Measurements from ENCODE around the gene NPTN. TPM values are rescaled to one million over a fixed set of nuclear protein-coding genes. Genes with fewer than 3 reads are reported as not detected.

Gene NPTN
- polyA plus RNA-seq = 27.1 TPM

DNA sequence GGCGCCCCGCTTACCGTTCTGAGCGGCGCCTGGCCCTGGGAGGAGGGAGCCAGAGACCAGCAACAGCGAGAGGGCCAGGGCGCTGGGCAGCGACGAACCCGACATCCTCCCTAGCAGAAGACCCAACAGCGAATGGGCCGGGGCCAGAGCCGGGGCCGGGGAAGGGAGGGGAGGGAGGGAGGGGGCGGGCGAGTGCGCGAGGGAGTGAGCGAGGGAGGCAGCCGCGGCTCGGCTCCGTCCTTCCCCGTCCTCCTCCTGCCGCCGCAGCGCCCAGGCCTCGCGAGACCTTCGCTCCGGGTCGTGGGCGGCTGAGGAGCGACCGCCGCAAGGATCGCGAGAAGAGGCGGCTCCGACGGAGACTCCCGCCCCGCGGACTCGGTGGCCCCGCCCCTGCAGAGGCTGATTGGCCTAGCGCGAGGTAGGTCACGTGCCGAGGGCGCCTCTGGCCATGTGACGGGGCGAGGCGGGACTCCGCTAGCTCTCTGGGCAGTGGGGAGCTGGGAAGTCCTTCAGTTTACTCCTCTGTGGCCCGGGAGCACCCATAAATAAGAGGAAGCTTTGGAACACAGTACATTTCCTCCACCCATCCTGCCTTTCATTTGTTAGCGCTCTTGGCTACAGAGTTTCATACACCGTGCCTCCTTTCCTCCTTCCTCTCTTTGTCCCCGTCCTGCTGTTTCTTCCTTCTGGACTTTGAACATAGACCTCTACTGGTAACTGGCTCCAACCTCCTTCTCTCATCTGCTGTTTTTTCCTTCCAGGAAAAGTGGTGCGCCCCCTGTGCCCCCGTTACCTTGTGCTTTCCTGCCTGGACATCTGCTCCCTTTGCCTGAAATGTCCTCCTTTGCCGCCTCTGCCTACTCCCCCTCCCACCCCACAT lies at the start of gene NPTN:
Gene NPTN, minus strand, starts transcription at position 279 of the 880 bp plus-strand sequence. Its CDS starts 174 bp downstream, at position 105.
- Mint-ChIP-seq H3K27me3 (peaks cover 6% of the 10 kb centered on the region), H3K4me1 (peaks cover 40 to 43% (median 40%) of the 10 kb centered on the region in 3 donors), H3K27ac (peak within 1 kb of the TSS; percentile 24 to 91 (median 26)), H3K9me3 (peaks cover 1 to 6% (median 2%) of the 10 kb centered on the region in 3 donors), H3K4me3 (peak within 1 kb of the TSS; percentile 82 to 97 (median 90)), H3K36me3 (no peaks in the 10 kb centered on the region)

GRCh38 chr15:73682600-73683090 lies 49.5 kb upstream of the NPTN start:
- Mint-ChIP-seq H3K9me3 (peaks cover 0 to 2% (median 0%) of the 10 kb centered on the region in 3 donors), H3K36me3 (peaks cover 2% of the 10 kb centered on the region), H3K27ac (no peak overlapping the region), H3K4me1 (peaks cover 0 to 3% (median 1%) of the 10 kb centered on the region in 3 donors), H3K27me3 (peaks cover 35% of the 10 kb centered on the region), H3K4me3 (no peak overlapping the region)

- Mint-ChIP-seq H3K9me3 (peaks cover 0 to 2% (median 0%) of the 10 kb centered on the region in 3 donors), H3K27me3 (peaks cover 35% of the 10 kb centered on the region), H3K4me3 (no peak overlapping the region), H3K36me3 (peaks cover 2% of the 10 kb centered on the region), H3K27ac (no peak overlapping the region), H3K4me1 (peaks cover 0 to 3% (median 1%) of the 10 kb centered on the region in 3 donors)
These were observed 48.8 kb upstream of the NPTN start for GRCh38 chr15:73681856-73682599.

DNA sequence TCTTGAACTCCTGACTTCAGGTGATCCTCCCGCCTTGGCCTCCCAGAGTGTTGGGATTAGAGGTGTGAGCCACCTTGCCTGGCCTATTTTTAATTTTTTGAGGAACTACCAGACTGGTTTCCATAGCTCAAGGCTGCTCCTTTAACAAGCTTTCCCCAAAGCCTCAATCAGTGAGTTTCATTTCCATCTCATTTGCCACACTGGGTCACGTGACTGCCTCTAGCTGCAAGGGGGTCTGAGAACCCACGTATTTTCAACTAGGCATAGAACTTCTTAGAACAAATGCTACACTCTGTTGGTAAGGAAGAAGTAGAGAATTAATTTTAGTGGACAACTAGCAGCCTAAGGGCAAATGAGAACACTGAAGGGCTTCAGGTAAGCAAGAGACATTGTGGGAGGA lies 47.9 kb upstream of the NPTN start:
- Mint-ChIP-seq H3K9me3 (peaks cover 0 to 2% (median 0%) of the 10 kb centered on the region in 3 donors), H3K36me3 (peaks cover 2% of the 10 kb centered on the region), H3K27ac (peak overlapping the region in 1 of 3 donors; percentile 70), H3K4me1 (peaks cover 0 to 3% (median 1%) of the 10 kb centered on the region in 3 donors), H3K27me3 (peaks cover 31% of the 10 kb centered on the region), H3K4me3 (no peak overlapping the region)

GRCh38 chr15:73680549-73680948 lies 47.4 kb upstream of the NPTN start:
- Mint-ChIP-seq H3K27me3 (peaks cover 28% of the 10 kb centered on the region), H3K27ac (no peak overlapping the region), H3K4me3 (no peak overlapping the region), H3K9me3 (peaks cover 0 to 2% (median 0%) of the 10 kb centered on the region in 3 donors), H3K4me1 (peaks cover 0 to 3% (median 1%) of the 10 kb centered on the region in 3 donors), H3K36me3 (peaks cover 2% of the 10 kb centered on the region)

- no peak overlapping the region for H3K4me3 Mint-ChIP-seq
- H3K36me3 Mint-ChIP-seq = peaks cover 2% of the 10 kb centered on the region
- no peak overlapping the region for H3K27ac Mint-ChIP-seq
- H3K9me3 Mint-ChIP-seq = peaks cover 0 to 2% (median 0%) of the 10 kb centered on the region in 3 donors
- H3K4me1 Mint-ChIP-seq = peaks cover 0 to 3% (median 1%) of the 10 kb centered on the region in 3 donors
- H3K27me3 Mint-ChIP-seq = peaks cover 23% of the 10 kb centered on the region
These were observed 46.8 kb upstream of the NPTN start for GRCh38 chr15:73679964-73680363.

DNA sequence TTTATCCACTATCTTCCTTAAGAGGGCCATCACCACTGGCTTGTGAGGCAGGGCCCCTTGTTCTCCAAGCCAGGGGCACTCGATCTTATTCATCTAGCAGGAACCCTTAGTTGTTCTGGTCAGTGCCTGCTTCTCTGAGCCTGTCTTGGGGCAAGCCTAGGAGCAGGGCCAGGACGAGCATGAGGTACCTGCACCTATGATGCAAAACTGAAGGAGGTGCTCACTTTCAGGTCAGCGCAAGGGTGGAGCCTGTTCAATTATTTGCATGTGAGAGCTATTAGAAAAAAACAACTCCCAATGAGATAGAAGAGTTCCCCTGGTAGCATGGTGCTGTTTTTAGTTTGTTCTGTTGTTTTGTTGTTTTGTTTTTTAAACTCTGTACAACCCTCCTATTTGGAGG lies 46.0 kb upstream of the NPTN start:
- H3K9me3 Mint-ChIP-seq = peaks cover 0 to 2% (median 0%) of the 10 kb centered on the region in 3 donors
- H3K27ac Mint-ChIP-seq = no peak overlapping the region
- peaks cover 2% of the 10 kb centered on the region for H3K36me3 Mint-ChIP-seq
- H3K4me1 Mint-ChIP-seq = peaks cover 0 to 3% (median 1%) of the 10 kb centered on the region in 3 donors
- peaks cover 20% of the 10 kb centered on the region for H3K27me3 Mint-ChIP-seq
- peak overlapping the region in 1 of 4 donors; percentile 31 for H3K4me3 Mint-ChIP-seq

GRCh38 chr15:73678498-73678897 lies 45.3 kb upstream of the NPTN start:
- peaks cover 2% of the 10 kb centered on the region for H3K36me3 Mint-ChIP-seq
- H3K4me3 Mint-ChIP-seq = no peak overlapping the region
- H3K9me3 Mint-ChIP-seq = peaks cover 0 to 2% (median 0%) of the 10 kb centered on the region in 3 donors
- peaks cover 0 to 2% (median 1%) of the 10 kb centered on the region in 3 donors for H3K4me1 Mint-ChIP-seq
- H3K27ac Mint-ChIP-seq = no peak overlapping the region
- H3K27me3 Mint-ChIP-seq = peaks cover 20% of the 10 kb centered on the region

DNA sequence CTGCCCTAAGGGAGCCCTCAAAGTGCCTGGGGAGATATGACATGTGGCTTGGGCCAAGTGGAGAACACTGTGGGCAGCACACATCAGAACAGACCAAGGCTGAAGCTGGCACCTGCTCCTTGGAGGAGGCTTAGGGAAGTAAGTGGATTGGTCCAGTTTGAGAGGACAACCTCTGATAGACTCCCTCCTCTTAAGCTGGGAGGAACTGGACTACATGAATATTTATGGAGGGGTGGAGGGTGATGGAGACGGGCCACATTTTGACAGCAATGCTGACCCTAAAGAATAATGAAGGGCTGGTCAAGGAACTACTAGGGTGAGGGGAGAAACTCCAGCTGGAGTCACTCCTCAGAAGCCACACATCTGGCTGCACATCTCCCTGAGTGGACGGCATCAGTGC lies 44.5 kb upstream of the NPTN start:
- no peak overlapping the region for H3K4me3 Mint-ChIP-seq
- H3K9me3 Mint-ChIP-seq = peaks cover 0 to 2% (median 0%) of the 10 kb centered on the region in 3 donors
- H3K36me3 Mint-ChIP-seq = no peaks in the 10 kb centered on the region
- H3K27ac Mint-ChIP-seq = no peak overlapping the region
- H3K4me1 Mint-ChIP-seq = peaks cover 0 to 2% (median 0%) of the 10 kb centered on the region in 3 donors
- H3K27me3 Mint-ChIP-seq = peaks cover 20% of the 10 kb centered on the region

DNA sequence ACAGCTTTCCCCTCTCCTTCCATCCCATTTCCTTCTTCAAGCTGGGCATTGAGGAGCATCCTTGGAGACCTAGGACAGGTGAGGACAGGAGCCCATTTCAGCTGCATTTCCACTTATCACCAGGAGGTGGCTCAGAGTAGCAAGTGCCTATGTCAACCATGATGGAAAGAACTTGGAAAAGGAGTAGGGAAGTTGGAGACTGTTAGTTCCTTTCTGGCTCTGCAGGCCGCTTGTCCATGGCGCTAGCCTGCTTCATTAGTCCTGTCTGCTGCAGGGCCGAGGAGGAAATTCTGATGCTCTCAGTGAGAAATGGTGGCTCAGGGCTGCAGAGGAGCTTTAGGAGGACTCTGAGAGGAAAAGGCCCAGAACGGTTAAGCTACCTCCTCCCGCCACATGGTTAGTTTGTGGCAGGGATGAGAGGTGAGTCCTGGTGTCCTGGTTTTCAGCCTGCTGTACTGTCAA lies 44.0 kb upstream of the NPTN start:
- Mint-ChIP-seq H3K4me1 (peaks cover 0 to 2% (median 0%) of the 10 kb centered on the region in 3 donors), H3K4me3 (no peak overlapping the region), H3K27ac (no peak overlapping the region), H3K36me3 (no peaks in the 10 kb centered on the region), H3K27me3 (peaks cover 20% of the 10 kb centered on the region), H3K9me3 (peaks cover 0 to 2% (median 0%) of the 10 kb centered on the region in 3 donors)

GRCh38 chr15:73674587-73674986 lies 41.4 kb upstream of the NPTN start:
- Mint-ChIP-seq H3K4me1 (no peaks in the 10 kb centered on the region), H3K27me3 (peaks cover 23% of the 10 kb centered on the region), H3K4me3 (no peak overlapping the region), H3K9me3 (peaks cover 0 to 2% (median 0%) of the 10 kb centered on the region in 3 donors), H3K36me3 (no peaks in the 10 kb centered on the region), H3K27ac (no peak overlapping the region)

- no peak overlapping the region for H3K27ac Mint-ChIP-seq
- H3K27me3 Mint-ChIP-seq = peaks cover 5% of the 10 kb centered on the region
- H3K4me1 Mint-ChIP-seq = no peaks in the 10 kb centered on the region
- H3K36me3 Mint-ChIP-seq = peaks cover 2% of the 10 kb centered on the region
- no peak overlapping the region for H3K4me3 Mint-ChIP-seq
- peaks cover 0 to 12% (median 7%) of the 10 kb centered on the region in 3 donors for H3K9me3 Mint-ChIP-seq
These were observed 27.3 kb upstream of the NPTN start for GRCh38 chr15:73660455-73660854.

- no peak overlapping the region for H3K27ac Mint-ChIP-seq
- no peak overlapping the region for H3K4me3 Mint-ChIP-seq
These were observed 25.5 kb upstream of the NPTN start for GRCh38 chr15:73658645-73659044.

DNA sequence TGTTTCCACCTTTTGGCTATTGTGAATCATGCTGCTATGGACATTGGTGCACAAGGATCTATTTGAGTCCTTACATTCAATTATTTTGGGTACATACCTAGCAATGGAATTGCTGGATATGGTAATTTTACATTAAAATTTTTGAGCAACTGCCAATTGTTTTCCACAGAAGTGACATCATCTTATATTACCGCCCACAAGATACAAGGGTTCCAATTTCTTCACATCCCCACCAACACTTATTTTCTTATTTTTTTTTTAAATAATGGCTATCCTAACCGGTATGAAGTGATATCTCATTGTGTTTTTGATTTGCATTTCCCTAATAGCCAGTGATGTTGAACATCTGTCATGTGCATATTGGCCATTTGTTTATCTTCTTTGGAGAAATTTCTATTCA lies 22.5 kb upstream of the NPTN start:
- no peak overlapping the region for H3K27ac Mint-ChIP-seq
- H3K9me3 Mint-ChIP-seq = peaks cover 2 to 7% (median 6%) of the 10 kb centered on the region in 3 donors
- H3K27me3 Mint-ChIP-seq = peaks cover 3% of the 10 kb centered on the region
- peaks cover 3% of the 10 kb centered on the region for H3K36me3 Mint-ChIP-seq
- H3K4me3 Mint-ChIP-seq = no peak overlapping the region
- H3K4me1 Mint-ChIP-seq = no peaks in the 10 kb centered on the region

More at GRCh38 chr15:73658645-73659044, 25.5 kb upstream of the NPTN start:
- Mint-ChIP-seq H3K27me3 (peaks cover 5% of the 10 kb centered on the region), H3K36me3 (peaks cover 2% of the 10 kb centered on the region), H3K4me1 (no peaks in the 10 kb centered on the region), H3K9me3 (peaks cover 0 to 8% (median 7%) of the 10 kb centered on the region in 3 donors)

GRCh38 chr15:73654659-73655058 lies 21.5 kb upstream of the NPTN start:
- peaks cover 3% of the 10 kb centered on the region for H3K36me3 Mint-ChIP-seq
- peaks cover 8% of the 10 kb centered on the region for H3K27me3 Mint-ChIP-seq
- peaks cover 2 to 7% (median 6%) of the 10 kb centered on the region in 3 donors for H3K9me3 Mint-ChIP-seq
- no peaks in the 10 kb centered on the region for H3K4me1 Mint-ChIP-seq
- H3K27ac Mint-ChIP-seq = no peak overlapping the region
- no peak overlapping the region for H3K4me3 Mint-ChIP-seq
